Pancreas (tissue), 10 donors: ENCODE results near the gene IQGAP2. TPM values are rescaled to one million over a fixed set of nuclear protein-coding genes. Genes with fewer than 3 reads are reported as not detected.

Source experiments
- ATAC-seq, 4 donors: fragments of 200-7000 bp; cut with Tn5 transposase; one replicate each; pipeline versions ENCODE4 v1.8.0 to v1.9.1; 2020; ENCODE audit warnings: mild to moderate bottlenecking in 4 of 4, moderate library complexity in 4 of 4
- DNase-seq, 6 donors: peaks; one replicate each; pipeline ENCODE4 v3.0.0-alpha.2; 2020
- FAIRE-seq: peaks from 2 replicates; lab custom pipeline; 2012; peaks lifted over from hg19 to GRCh38; lab: Jason Lieb, UNC
- H3K27ac ChIP-seq, 4 donors: fragments of 200-600 bp; sonication (generic); 1 replicate in 3 of 4; 2 replicates in 1 of 4; pipeline versions ENCODE4 v1.5.0 to v1.8.0; 2020
- H3K27me3 ChIP-seq, 4 donors: fragments of 200-600 bp; one replicate each; pipeline ENCODE4 v1.8.0; 2021
- H3K36me3 ChIP-seq, 3 donors: fragments of 200-600 bp; sonication (generic) in 1 of 3; one replicate each; pipeline versions ENCODE4 v1.5.0 to v1.8.0; 2020 to 2021
- H3K4me1 ChIP-seq, 3 donors: fragments of 200-600 bp; one replicate each; pipeline ENCODE4 v1.8.0; 2021
- H3K4me3 ChIP-seq, 4 donors: fragments of 200-600 bp; sonication (generic) in 2 of 4; one replicate each; pipeline versions ENCODE4 v1.5.0 to v1.8.0; 2020 to 2021
- H3K9me3 ChIP-seq, 4 donors: fragments of 200-600 bp; one replicate each; pipeline ENCODE4 v1.8.0; 2021
- WGBS, 2 donors: extraction: QIAGEN DNeasy Blood & Tissue Kit; methylation state at CpG; one replicate each; pipeline ENCODE4 v1.1.7; 2013; 5-methylcytosine and 5-hydroxymethylcytosine counted together
- intact Hi-C, 3 donors: fragments of 100-400 bp; cut with DNase I; formaldehyde crosslinking; loops; one replicate each; pipeline versions ENCODE4 v1.11.1 to v1.14.2; 2022
- polyA plus RNA-seq, 2 donors: library from polyadenylated mRNA; stranded (reverse); fragments of 200-250 nt; gene quantifications; one replicate each; pipeline ENCODE4 v1.2.3, GENCODE V29; 2013
- total RNA-seq, 6 donors: library from RNA; stranded (reverse); fragmentation: NEBNext Ultra II Directional in 4 of 6; extraction: Animal tissue kit (Norgen Biotek cat#: 25700) in 4 of 6; gene quantifications; one replicate each; pipeline versions ENCODE4 v1.2.1 to v1.2.4, GENCODE V29; 2021 to 2023
- TF ChIP-seq, protein P1 (sequence below), 4 donors: fragments of 200-600 bp; sonication (generic) in 3 of 4; IDR thresholded peaks; one replicate each; pipeline versions ENCODE4 v1.5.0 to v1.8.0; 2021; ENCODE audit warnings: antibody characterized with exemption in 4 of 4
- donor health status: healthy with polysubstance abuse.
- donor health status: DM: no; HTN: no; CAD: no; lungs with moderate emphysema.
- donor health status: DM: no; HTN: no; CAD: no.
- donor health status: control.
- donor health status: control.
- donor health status: Bipolar disorder and iron deficiency.
- donor health status: DM: yes; HTN: yes; CAD: no.
- donor health status: DM: no; HTN: no; CAD: no.
- donor health status: DM: no; HTN: no; CAD: no.
- donor health status: DM: yes; HTN: yes; CAD: no.

The IQGAP2 gene
- total and polyA plus RNA-seq, 8 donors = 14.4 to 54.0 (median 35.2) TPM

- Histone ChIP-seq H3K4me3 (peak overlapping the region; percentile 47 to 63 (median 55)), H3K9me3 (no peaks in the 10 kb centered on the region), H3K27me3 (no peaks in the 10 kb centered on the region), H3K36me3 (no peaks in the 10 kb centered on the region), H3K27ac (peak overlapping the region in 1 of 4 donors; percentile 50), H3K4me1 (no peaks in the 10 kb centered on the region)
- no peak for ATAC-seq
- peak in 2 of 6 donors; percentile 58 to 59 for DNase-seq
- WGBS, 2 donors = 18 to 20% methylated on average over 29 of the region's 29 CpGs
- FAIRE-seq = no peak
- TF ChIP-seq, protein P1, sequence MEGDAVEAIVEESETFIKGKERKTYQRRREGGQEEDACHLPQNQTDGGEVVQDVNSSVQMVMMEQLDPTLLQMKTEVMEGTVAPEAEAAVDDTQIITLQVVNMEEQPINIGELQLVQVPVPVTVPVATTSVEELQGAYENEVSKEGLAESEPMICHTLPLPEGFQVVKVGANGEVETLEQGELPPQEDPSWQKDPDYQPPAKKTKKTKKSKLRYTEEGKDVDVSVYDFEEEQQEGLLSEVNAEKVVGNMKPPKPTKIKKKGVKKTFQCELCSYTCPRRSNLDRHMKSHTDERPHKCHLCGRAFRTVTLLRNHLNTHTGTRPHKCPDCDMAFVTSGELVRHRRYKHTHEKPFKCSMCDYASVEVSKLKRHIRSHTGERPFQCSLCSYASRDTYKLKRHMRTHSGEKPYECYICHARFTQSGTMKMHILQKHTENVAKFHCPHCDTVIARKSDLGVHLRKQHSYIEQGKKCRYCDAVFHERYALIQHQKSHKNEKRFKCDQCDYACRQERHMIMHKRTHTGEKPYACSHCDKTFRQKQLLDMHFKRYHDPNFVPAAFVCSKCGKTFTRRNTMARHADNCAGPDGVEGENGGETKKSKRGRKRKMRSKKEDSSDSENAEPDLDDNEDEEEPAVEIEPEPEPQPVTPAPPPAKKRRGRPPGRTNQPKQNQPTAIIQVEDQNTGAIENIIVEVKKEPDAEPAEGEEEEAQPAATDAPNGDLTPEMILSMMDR (IDR thresholded peaks at IDR 0.05) = no peak
- intact Hi-C loops = no loop called here
Observed at GRCh38 chr5:76716456-76717157, 313.5 kb downstream of the IQGAP2 start.

GRCh38 chr5:76717222-76718083 lies 314.4 kb downstream of the IQGAP2 start:
- no peak for ATAC-seq
- no peak overlapping the region for H3K27ac ChIP-seq
- no peaks in the 10 kb centered on the region for H3K27me3 ChIP-seq
- H3K9me3 ChIP-seq = no peaks in the 10 kb centered on the region
- intact Hi-C loops = no loop called here
- peak overlapping the region in 2 of 4 donors; percentile 47 to 63 for H3K4me3 ChIP-seq
- 85 to 91% methylated on average over 11 of the region's 11 CpGs for WGBS, 2 donors
- DNase-seq = no peak
- no peak for FAIRE-seq
- TF ChIP-seq, protein P1 (IDR thresholded peaks at IDR 0.05) = no peak
- no peaks in the 10 kb centered on the region for H3K4me1 ChIP-seq
- no peaks in the 10 kb centered on the region for H3K36me3 ChIP-seq

DNA sequence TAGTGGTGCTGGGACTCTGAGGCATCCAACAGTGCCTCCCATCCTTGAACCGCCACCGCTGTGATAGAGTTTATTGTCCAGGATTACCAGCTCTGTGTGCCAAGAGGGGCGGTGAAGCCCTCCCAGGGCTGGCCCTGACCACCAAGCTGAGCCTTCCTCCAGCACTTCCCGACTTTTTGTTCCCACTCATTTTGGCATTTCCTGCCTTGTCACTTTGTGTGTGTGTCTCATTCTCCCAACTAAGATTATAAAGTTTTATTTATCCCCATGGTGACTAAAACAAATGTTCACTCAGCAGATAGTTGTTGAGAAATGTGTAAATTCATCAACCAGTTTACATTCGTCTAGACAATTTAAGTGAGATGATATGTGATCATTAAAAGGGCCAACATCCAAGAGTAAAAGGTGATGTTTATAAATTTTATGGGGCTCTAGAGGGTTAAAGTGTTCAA lies 315.3 kb downstream of the IQGAP2 start:
- no peak for FAIRE-seq
- TF ChIP-seq, protein P1 (IDR thresholded peaks at IDR 0.05) = no peak
- no peaks in the 10 kb centered on the region for H3K9me3 ChIP-seq
- H3K27ac ChIP-seq = no peak overlapping the region
- no peak overlapping the region for H3K4me3 ChIP-seq
- H3K36me3 ChIP-seq = no peaks in the 10 kb centered on the region
- 85% methylated on average over 5 of the region's 5 CpGs for WGBS, 2 donors
- intact Hi-C loops = no loop called here
- no peaks in the 10 kb centered on the region for H3K27me3 ChIP-seq
- no peak for DNase-seq
- ATAC-seq = no peak
- no peaks in the 10 kb centered on the region for H3K4me1 ChIP-seq

GRCh38 chr5:76718880-76719279 lies 315.8 kb downstream of the IQGAP2 start:
- no peaks in the 10 kb centered on the region for H3K27me3 ChIP-seq
- no peaks in the 10 kb centered on the region for H3K4me1 ChIP-seq
- TF ChIP-seq, protein P1 (IDR thresholded peaks at IDR 0.05) = no peak
- intact Hi-C loops = no loop called here
- ATAC-seq (no peak), FAIRE-seq (no peak), DNase-seq (no peak)
- no peaks in the 10 kb centered on the region for H3K36me3 ChIP-seq
- no peaks in the 10 kb centered on the region for H3K9me3 ChIP-seq
- 83 to 90% methylated on average over 4 of the region's 4 CpGs for WGBS, 2 donors
- H3K4me3 ChIP-seq = no peak overlapping the region
- no peak overlapping the region for H3K27ac ChIP-seq
